ENCODE data around the gene GPR146. TPM values are rescaled to one million over a fixed set of nuclear protein-coding genes. Genes with fewer than 3 reads are reported as not detected.
"Not testable (repeated sequence)": the region's sequence is repeated elsewhere in the genome, so short reads cannot be mapped to it uniquely, and the experiment has no call there.

The GPR146 gene
- total RNA-seq, 6 experiments from 2014 or later, result 13.3 to 45.3 (median 22.8) TPM

DNA sequence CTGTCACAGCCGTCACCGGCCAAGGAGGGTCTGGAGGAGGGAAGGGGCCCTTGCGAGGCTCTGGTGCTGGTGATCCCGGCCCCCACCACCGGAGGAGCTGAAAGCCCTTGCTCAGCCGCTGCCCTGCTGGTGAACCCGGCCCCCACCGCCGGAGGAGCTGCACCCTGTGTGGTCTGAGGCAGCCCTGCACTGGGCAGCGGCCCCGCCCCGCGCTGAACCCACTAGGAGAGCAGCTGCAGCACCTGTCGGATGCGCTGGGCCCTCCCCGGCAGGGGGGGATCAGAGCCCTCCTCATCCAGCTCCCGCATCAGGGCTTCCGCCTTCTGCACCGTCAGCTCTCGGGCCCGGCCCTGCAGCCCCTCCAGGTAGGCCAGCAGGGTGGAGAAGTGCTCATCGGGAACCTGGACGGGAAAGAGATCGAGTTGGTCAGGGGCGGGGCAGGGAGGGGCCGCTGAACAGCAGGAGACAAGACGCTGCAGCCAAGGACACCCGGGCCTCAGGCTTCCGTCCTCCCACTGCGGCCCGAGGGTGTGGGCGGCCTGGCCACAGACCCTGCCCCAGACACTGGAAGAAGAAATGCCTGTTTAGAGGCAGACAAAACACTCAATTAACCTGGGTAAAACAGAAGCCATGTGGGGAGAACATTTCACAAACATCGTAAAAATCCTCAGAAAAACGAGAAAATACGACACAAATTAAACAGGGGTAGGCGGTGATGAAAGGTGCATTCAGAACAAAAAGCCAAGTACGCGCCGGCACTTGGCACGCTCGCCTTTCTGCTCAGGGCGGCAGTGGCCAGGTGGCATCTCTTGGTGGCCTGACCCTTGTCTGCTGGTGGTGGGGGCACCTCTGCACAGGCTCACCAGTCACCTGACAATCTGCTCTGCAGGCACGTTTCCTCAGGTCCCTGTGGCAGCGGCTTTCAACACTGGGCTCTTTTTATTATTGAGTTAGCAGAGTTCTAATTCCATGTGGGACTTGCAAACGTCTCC, 46.6 kb upstream of the GPR146 start:
- H3K4me1 ChIP-seq, result peaks cover 0 to 4% (median 0%) of the 10 kb centered on the region in 4 donors
- 88% methylated on average over 14 of the region's 45 CpGs for WGBS (ENCODE audit: insufficient coverage, low coverage, low lambda C conversion rate, missing lambda C conversion rate)
- TF ChIP-seq, protein P1, sequence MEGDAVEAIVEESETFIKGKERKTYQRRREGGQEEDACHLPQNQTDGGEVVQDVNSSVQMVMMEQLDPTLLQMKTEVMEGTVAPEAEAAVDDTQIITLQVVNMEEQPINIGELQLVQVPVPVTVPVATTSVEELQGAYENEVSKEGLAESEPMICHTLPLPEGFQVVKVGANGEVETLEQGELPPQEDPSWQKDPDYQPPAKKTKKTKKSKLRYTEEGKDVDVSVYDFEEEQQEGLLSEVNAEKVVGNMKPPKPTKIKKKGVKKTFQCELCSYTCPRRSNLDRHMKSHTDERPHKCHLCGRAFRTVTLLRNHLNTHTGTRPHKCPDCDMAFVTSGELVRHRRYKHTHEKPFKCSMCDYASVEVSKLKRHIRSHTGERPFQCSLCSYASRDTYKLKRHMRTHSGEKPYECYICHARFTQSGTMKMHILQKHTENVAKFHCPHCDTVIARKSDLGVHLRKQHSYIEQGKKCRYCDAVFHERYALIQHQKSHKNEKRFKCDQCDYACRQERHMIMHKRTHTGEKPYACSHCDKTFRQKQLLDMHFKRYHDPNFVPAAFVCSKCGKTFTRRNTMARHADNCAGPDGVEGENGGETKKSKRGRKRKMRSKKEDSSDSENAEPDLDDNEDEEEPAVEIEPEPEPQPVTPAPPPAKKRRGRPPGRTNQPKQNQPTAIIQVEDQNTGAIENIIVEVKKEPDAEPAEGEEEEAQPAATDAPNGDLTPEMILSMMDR (IDR thresholded peaks at IDR 0.05), result no peak
- no peak for TF ChIP-seq POLR2A (IDR thresholded peaks at IDR 0.05)
- no peaks in the 10 kb centered on the region for H3K36me3 ChIP-seq
- H3K4me3 ChIP-seq, result no peak overlapping the region
- DNase-seq (no peak), ATAC-seq (no peak)
- no peaks in the 10 kb centered on the region for H3K9me3 ChIP-seq
- no peak overlapping the region for H3K27ac ChIP-seq
- no peaks in the 10 kb centered on the region for H3K27me3 ChIP-seq
- intact Hi-C loops (cut with DNase I), result loop anchor here (5.0 to 10.0 kb wide), 3 partner anchors 65 to 177 kb away; no protein-coding TSS in a partner anchor

DNA sequence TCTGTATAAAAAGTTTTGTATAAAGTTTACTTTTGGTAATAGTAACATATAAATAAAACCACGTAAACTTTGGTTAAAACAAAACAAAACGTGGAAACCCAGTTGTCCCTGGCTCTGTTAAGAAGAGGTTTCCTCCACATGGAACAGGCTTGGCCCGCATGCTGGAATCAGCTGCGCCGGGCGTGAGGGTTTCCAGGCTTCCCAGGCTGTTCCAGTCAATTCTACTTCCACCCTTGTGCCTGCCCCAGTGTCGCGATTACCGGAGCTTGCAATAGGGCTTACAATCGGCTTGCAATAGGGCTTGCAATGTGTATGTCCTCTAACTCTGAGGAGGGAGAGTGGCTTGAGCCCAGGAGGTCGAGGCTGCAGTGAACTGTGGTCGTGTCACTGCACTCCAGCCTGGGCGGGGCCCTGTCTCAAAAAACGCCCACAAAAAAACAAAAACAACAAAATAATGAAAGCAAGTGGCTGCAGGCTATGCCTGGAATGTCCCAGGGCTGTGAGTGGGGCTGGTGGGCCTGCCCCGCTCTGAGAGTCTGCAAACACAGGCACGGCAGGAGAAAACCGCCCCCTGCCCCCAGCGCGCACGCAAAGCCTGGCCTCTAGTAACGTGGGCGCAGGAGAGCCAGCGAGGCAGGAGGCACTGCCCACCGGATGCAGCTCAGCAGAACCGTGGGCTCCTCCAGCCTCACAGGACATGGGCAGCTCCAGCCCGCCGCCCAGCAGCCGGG, 45.0 kb upstream of the GPR146 start:
- H3K4me3 ChIP-seq, result no peak overlapping the region
- no peak for DNase-seq
- intact Hi-C loops (cut with DNase I), result loop anchor here (5.0 to 10.0 kb wide), 3 partner anchors 63 to 175 kb away; no protein-coding TSS in a partner anchor
- no peak overlapping the region for H3K27ac ChIP-seq
- H3K4me1 ChIP-seq, result no peaks in the 10 kb centered on the region
- WGBS (ENCODE audit: insufficient coverage, low coverage, low lambda C conversion rate, missing lambda C conversion rate), result 86% methylated on average over 20 of the region's 28 CpGs
- TF ChIP-seq POLR2A (IDR thresholded peaks at IDR 0.05), result no peak
- TF ChIP-seq, protein P1 (IDR thresholded peaks at IDR 0.05), result no peak
- H3K36me3 ChIP-seq, result no peaks in the 10 kb centered on the region
- H3K9me3 ChIP-seq, result no peaks in the 10 kb centered on the region
- no peaks in the 10 kb centered on the region for H3K27me3 ChIP-seq
- no peak for ATAC-seq

DNA sequence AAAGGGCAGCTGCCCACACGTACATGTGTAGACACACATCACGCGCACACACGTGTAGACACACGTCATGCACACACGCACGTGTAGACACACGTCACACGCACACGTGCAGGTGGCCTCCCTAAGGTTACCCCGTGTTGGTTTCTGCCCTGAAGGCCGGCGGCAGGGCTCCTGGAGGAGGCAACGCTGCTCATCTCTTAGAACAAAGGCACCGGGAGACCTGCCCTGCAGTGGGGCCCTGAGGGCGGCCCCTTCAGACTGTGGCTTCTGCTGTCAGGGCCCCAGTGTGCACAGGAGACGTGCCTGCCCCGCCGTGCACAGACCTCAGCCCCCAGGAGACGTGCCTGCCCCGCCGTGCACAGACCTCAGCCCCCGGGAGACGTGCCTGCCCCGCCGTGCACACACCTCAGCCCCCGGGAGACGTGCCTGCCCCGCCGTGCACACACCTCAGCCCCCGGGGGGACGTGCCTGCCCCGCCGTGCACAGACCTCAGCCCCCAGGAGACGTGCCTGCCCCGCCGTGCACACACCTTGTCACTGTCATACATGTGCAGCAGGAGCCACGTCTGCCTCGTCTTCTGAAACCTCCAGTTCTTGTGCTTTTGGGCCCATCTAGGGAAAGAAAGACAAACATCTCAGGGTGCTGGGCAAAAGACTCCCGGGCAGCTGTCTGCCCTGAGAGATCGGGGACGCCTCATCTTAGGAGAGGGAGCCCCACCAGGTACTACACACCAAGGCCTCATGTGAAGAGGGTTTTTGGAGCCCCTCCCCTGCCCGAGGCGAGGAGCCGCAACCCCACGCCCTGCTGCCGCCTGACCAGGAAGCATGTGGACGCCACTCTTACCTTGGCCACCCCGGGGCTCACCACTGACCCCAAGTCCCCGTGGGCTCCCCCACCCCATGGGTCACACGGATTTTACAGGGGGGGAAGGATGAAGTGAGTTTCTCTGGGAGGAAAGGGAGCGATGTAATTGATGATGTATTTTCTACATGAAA, 44.1 kb upstream of the GPR146 start:
- Histone ChIP-seq H3K4me3 (no peak overlapping the region), H3K9me3 (no peaks in the 10 kb centered on the region), H3K4me1 (no peaks in the 10 kb centered on the region), H3K36me3 (no peaks in the 10 kb centered on the region), H3K27me3 (no peaks in the 10 kb centered on the region), H3K27ac (no peak overlapping the region)
- ATAC-seq, result no peak
- no peak for DNase-seq
- TF ChIP-seq, protein P1 (IDR thresholded peaks at IDR 0.05), result no peak
- no peak for TF ChIP-seq POLR2A (IDR thresholded peaks at IDR 0.05)
- 87% methylated on average over 3 of the region's 52 CpGs for WGBS (ENCODE audit: insufficient coverage, low coverage, low lambda C conversion rate, missing lambda C conversion rate)
- intact Hi-C loops (cut with DNase I), result loop anchor here (5.0 to 10.0 kb wide), 3 partner anchors 62 to 175 kb away; no protein-coding TSS in a partner anchor

DNA sequence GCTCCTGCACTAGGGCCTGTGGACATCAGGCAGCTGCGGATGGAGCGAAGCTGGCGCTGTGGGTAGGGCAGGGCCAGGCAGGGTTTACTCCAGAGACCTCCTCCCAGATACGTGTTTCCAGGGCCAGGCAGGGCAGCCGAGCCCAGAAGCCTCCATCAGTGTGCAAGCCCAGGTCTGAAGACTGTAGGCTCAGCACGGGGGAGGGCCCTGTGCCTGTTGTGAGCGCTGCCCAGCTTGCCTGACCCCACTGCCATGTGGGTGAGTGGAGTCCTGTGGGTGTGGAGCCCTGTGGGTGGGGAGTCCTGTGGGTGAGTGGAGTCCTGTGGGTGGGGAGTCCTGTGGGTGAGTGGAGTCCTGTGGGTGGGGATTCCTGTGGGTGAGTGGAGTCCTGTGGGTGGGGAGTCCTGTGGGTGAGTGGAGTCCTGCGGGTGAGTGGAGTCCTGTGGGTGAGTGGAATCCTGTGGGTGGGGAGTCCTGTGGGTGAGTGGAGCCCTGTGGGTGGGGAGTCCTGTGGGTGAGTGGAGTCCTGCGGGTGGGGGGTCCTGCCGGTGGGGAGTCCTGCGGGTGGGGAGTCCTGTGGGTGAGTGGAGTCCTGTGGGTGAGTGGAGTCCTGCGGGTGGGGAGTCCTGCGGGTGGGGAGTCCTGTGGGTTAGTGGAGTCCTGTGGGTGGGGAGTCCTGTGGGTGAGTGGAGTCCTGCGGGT, 43.1 kb upstream of the GPR146 start:
- H3K27me3 ChIP-seq; H3K4me3 ChIP-seq; H3K27ac ChIP-seq; H3K4me1 ChIP-seq; ATAC-seq; DNase-seq; H3K9me3 ChIP-seq; intact Hi-C loops (cut with DNase I); H3K36me3 ChIP-seq: not testable (repeated sequence)
- WGBS (ENCODE audit: insufficient coverage, low coverage, low lambda C conversion rate, missing lambda C conversion rate), result 69% methylated on average over 5 of the region's 14 CpGs

DNA sequence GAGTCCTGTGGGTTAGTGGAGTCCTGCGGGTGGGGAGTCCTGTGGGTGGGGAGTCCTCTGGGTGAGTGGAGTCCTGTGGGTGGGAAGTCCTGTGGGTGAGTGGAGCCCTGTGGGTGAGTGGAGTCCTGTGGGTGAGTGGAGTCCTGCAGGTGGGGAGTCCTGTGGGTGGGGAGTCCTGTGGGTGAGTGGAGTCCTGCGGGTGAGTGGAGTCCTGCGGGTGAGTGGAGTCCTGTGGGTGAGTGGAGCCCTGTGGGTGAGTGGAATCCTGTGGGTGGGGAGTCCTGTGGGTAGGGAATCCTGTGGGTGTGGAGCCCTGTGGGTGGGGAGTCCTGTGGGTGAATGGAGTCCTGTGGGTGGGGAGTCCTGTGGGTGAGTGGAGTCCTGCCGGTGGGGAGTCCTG, 42.3 kb upstream of the GPR146 start:
- H3K36me3 ChIP-seq; H3K4me3 ChIP-seq; H3K27ac ChIP-seq; H3K9me3 ChIP-seq; H3K27me3 ChIP-seq; DNase-seq; ATAC-seq; H3K4me1 ChIP-seq; intact Hi-C loops (cut with DNase I): not testable (repeated sequence)
- 89% methylated on average over 1 of the region's 4 CpGs for WGBS (ENCODE audit: insufficient coverage, low coverage, low lambda C conversion rate, missing lambda C conversion rate)

DNA sequence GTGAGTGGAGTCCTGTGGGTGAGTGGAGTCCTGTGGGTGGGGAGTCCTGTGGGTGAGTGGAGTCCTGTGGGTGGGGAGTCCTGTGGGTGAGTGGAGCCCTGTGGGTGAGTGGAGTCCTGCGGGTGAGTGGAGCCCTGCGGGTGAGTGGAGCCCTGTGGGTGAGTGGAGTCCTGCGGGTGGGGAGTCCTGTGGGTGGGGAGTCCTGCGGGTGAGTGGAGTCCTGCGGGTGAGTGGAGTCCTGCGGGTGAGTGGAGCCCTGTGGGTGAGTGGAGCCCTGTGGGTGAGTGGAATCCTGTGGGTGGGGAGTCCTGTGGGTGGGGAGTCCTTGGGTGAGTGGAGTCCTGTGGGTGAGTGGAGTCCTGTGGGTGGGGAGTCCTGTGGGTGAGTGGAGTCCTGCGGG, 41.9 kb upstream of the GPR146 start:
- WGBS (ENCODE audit: insufficient coverage, low coverage, low lambda C conversion rate, missing lambda C conversion rate), result 80% methylated on average over 2 of the region's 7 CpGs
- ATAC-seq; H3K36me3 ChIP-seq; intact Hi-C loops (cut with DNase I); H3K27ac ChIP-seq; H3K27me3 ChIP-seq; H3K4me1 ChIP-seq; DNase-seq; H3K4me3 ChIP-seq; H3K9me3 ChIP-seq: not testable (repeated sequence)

Measured in right lobe of liver (tissue), 6 donors.